GM21526 (cell line): Measurements from ENCODE around the gene CSF3R.
A peak's percentile ranks its signal among the peaks of the same experiment; 100 is the strongest.

Source experiments
- ATAC-seq: cut with Tn5 transposase; IDR thresholded peaks from one replicate; pipeline ENCODE4 v1.9.1; 2021; ENCODE audit warnings: moderate library complexity; ENCODE audit not compliant: unreplicated experiment, low FRiP score

Gene CSF3R

DNA sequence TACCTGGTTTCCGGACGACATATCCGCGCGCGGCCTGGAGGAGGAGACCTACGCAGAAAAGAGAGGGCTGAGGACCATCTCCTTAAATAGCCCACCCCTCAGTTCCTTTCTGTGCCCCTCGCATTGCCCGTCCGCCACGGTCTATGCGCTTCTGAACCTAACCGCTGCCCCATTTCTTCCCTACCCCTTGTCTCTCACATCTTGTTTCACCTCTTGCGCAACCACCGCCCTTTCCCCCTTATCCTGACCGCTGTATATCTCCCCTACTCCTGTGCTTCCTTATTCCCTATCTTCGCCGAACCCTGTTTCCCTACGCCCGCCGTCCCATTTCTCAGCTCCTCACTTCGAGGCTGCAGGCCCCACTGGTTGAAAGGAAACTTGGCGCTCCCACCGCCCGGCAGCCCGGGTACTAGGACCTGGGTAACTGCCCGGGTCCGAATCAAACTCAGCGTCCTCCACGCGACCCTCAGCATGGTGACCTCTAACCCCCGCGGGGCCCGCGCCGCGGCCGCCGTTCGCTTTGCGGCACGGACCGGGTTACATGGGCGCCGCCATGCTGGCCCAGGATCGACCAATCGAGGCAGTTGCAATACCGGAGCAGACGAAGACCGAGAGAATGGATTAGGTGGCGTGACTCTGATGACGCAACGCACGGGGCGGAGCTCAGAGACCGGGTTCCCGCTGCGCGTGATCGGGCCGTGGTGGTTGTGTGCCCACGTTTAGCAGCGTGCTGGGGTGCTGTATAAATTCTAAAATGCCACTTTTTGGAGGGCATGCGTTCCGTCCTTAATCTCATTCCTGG lies 18.7 kb downstream of the CSF3R start, which contains the start of gene MRPS15:
Gene MRPS15 (minus strand): TSS at position 582 of the 802 bp plus-strand sequence. CDS start 109 bp downstream, at position 473.
- ATAC-seq: peak; percentile 78

DNA sequence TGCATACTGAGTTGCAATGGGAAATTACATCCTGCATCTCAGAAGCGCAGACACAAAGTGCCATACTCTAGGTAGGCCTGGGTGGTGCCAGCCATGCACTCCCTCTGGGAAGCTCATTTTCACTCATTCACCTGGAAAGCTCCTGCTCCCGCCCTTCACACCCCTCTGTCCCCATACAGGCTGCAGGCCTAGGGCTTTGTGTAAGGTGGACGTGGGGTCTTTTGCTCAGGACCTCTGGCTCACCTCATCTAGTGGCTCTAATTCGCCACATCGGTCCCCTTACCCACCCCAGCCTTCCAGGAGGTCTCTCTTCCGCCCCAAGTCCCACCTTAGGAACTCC lies 19.3 kb downstream of the CSF3R start:
- ATAC-seq: no peak

DNA sequence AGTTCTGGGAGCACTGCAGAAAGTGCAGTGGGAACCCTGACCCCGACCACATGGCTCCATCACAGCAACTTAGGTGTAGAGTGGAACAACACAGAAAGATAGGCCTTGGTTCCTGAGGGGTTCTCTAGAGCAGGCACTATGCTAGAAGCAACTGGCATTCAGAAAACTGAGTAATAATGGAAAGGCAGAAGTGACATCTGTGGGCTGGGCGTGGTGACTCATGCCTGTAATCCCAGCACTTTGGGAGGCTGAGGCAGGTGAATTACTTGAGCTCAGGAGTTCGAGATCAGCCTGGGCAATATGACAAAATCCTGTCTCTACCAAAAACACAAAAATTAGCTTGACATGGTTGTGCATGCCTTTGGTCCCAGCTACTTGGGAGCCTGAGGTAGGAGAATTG lies 23.8 kb downstream of the CSF3R start:
- no peak for ATAC-seq

DNA sequence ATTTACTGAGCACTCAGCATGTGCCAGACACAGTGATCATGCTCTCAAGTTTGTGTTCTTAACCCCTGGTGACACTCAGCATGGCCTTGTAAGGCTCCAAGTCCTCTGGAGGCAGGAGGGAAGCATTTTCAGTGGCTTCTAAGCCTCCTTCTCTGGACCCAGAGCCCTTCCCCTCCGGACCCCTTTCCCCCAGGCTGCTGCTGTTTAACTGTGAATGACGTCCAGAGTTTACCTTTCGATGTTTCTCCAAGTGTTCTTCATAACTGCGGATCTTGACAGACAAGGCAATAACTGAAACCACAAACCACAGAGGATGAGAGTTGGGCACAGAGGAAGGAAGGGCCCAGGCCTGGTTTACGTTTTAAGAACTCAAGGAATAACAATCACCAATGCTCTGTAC lies 25.0 kb downstream of the CSF3R start:
- ATAC-seq: no peak

DNA sequence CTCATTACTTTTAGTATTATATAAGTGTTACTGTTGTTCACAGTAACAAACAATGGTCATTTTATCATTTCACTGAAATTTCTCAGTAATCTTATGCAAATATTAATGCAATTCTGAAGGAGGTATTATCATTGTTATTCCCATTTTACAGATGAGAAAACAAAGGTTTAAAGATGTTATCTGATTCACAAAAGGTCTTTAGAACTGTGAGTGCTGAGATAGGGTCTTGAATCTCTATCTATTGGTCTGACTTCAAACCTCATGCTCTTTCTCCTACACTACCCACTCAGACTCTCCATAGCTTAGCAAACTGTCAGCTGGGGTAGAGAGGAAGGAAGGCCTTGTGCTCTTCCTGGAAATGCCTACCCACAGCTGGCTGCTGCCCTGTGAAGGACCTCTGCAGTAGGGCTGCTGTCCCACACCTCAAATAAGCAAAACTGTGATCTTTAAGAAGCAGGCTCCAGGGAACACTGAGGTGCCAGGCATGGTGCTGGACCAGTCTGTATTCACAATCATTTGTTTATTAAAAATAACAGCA lies 26.3 kb downstream of the CSF3R start:
- ATAC-seq: no peak

GRCh38 chr1:36455386-36455785 lies 27.3 kb downstream of the CSF3R start:
- no peak for ATAC-seq

- ATAC-seq: no peak
Observed at GRCh38 chr1:36453600-36454388, 28.9 kb downstream of the CSF3R start.

DNA sequence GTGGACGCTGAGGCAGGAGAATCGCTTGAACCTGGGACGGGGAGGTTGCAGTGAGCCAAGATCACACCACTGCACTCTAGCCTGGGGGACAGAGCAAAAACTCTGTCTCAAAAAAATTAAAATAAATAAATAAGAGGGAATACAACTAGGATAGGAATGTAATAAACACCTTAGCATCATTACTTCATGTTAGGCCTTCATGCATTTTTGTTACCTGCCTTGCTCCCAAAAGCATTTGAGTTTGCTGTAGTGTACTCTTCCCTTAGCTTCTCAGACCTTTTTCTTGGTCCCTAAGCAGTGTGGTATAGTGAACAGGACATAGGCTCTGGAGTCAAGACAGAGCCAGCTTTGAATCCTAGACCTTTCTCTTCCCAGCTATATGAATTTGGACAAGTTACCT lies 29.7 kb downstream of the CSF3R start:
- ATAC-seq: no peak

DNA sequence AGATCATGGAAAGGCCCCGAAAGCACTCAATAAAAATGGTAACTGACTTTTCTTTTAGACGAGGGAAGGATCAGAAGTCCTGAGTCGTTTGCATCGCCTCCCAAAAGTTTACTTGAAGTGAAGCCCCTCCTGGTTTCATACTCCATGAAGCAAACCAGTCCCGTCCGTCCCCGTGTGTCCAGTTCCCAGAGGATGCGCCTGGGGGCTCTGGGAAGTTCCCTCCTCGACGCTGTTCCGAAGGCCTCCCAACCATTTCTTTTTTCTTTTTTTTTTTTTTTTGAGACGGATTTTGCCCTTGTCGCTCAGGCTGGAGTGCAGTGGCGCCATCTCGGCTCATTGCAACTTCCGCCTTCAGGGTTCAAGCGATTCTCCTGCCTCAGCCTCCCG lies 31.8 kb downstream of the CSF3R start:
- ATAC-seq: no peak

DNA sequence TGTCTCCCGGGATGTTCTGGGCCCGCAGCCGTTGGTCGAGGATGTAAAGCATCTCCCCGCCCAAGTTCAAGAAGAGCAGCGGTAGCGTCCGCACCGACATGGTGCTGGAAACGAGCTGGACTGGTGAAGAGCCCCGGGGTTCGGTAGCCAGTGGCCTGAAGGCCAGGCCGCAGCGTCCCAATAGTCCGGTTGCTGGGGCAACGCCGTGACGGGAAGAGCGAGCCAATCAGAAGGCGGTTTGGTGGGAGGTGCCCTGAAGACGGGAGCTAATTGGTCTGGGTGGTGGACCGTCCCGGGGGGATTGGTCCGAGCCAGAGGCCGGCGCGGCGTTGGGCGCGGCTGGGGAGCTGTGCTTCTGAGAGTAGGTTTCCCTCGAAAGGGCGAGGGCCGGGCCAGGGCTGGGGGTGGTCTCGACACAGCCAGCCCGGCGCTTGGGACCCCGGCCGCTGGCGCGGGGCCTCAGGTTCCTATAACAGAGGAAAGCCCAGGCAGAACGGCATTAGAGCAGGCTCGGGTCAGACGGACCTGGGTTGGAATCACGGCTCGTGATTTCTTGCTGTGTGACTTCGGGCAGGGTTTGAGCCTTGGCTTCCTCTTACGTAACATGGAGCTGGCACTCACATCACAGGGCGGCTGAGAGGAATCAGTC lies 32.3 kb downstream of the CSF3R start, which contains the start of gene OSCP1:
Gene OSCP1 (minus strand): TSS at position 182 of the 649 bp plus-strand sequence. CDS start 82 bp downstream, at position 100.
- ATAC-seq: peak; percentile 92

- ATAC-seq: no peak
Observed at GRCh38 chr1:36448530-36449056, 34.1 kb downstream of the CSF3R start.

GRCh38 chr1:36447450-36447849 lies 35.3 kb downstream of the CSF3R start:
- no peak for ATAC-seq

GRCh38 chr1:36446746-36447145 lies 36.0 kb downstream of the CSF3R start:
- ATAC-seq: no peak

GRCh38 chr1:36446271-36446670 lies 36.4 kb downstream of the CSF3R start:
- no peak for ATAC-seq

DNA sequence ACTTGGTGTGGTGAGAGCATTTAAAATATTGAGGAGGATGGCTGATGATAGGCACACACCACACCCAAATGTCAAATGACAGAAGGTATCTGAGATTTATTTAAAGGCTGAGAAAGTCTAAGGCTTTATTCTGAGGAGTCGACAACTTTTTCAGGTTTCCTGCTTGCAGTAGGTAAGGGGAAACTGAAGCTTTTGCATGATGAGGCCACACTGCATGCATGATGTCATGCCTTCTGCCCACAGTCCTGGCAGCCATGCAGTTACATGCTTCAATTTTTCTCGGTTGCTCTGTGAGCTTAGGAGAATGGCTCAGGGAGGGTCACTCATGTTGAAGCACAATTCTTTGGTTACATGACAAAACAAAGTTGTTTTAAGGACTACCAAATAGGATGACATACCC lies 39.4 kb downstream of the CSF3R start:
- ATAC-seq: no peak

GRCh38 chr1:36442337-36442736 lies 40.4 kb downstream of the CSF3R start:
- no peak for ATAC-seq

- ATAC-seq: no peak
Observed at GRCh38 chr1:36440646-36441045, 42.1 kb downstream of the CSF3R start.

GRCh38 chr1:36440044-36440443 lies 42.7 kb downstream of the CSF3R start:
- no peak for ATAC-seq

- no peak for ATAC-seq
Observed at GRCh38 chr1:36438715-36439114, 44.0 kb downstream of the CSF3R start.

GRCh38 chr1:36436821-36437220 lies 45.9 kb downstream of the CSF3R start:
- ATAC-seq: no peak

- ATAC-seq: no peak
Observed at GRCh38 chr1:36433102-36433501, 49.6 kb downstream of the CSF3R start.
